HG03159 (cell line): Measurements from ENCODE around the gene TBATA.

ENCODE experiments used
- ATAC-seq: cut with Tn5 transposase; IDR thresholded peaks from one replicate; pipeline ENCODE4 v1.9.1; 2021; ENCODE audit warnings: mild to moderate bottlenecking, moderate library complexity; ENCODE audit not compliant: unreplicated experiment

TBATA gene

GRCh38 chr10:70809011-70809611 is 23.9 kb upstream of the TBATA start:
- no peak for ATAC-seq

GRCh38 chr10:70807556-70807955 is 22.4 kb upstream of the TBATA start:
- no peak for ATAC-seq

GRCh38 chr10:70806841-70807240 is 21.7 kb upstream of the TBATA start:
- no peak for ATAC-seq

- no peak for ATAC-seq
Observed at GRCh38 chr10:70805619-70806215, 20.5 kb upstream of the TBATA start.

- ATAC-seq = no peak
Observed at GRCh38 chr10:70804421-70804808, 19.2 kb upstream of the TBATA start.

GRCh38 chr10:70803775-70804420 is 18.7 kb upstream of the TBATA start:
- ATAC-seq = no peak

GRCh38 chr10:70801854-70802253 is 16.7 kb upstream of the TBATA start:
- no peak for ATAC-seq

GRCh38 chr10:70799124-70799523 is 13.9 kb upstream of the TBATA start:
- ATAC-seq = no peak

- no peak for ATAC-seq
Observed at GRCh38 chr10:70797840-70798239, 12.7 kb upstream of the TBATA start.

GRCh38 chr10:70795613-70796012 is 10.4 kb upstream of the TBATA start:
- ATAC-seq = no peak

- no peak for ATAC-seq
Observed at GRCh38 chr10:70791386-70792039, 6.3 kb upstream of the TBATA start.

GRCh38 chr10:70786799-70787415 is 1.7 kb upstream of the TBATA start:
- no peak for ATAC-seq

- ATAC-seq = no peak
Observed at GRCh38 chr10:70784471-70784870, 706 bp downstream of the TBATA start.

- no peak for ATAC-seq
Observed at GRCh38 chr10:70784016-70784415, 1.2 kb downstream of the TBATA start.

GRCh38 chr10:70782746-70783680 is 2.2 kb downstream of the TBATA start:
- no peak for ATAC-seq

GRCh38 chr10:70782086-70782745 is 3.0 kb downstream of the TBATA start:
- no peak for ATAC-seq

- ATAC-seq = no peak
Observed at GRCh38 chr10:70781461-70782051, 3.6 kb downstream of the TBATA start.

GRCh38 chr10:70780772-70781171 is 4.4 kb downstream of the TBATA start:
- ATAC-seq = no peak

GRCh38 chr10:70780370-70780760 is 4.8 kb downstream of the TBATA start:
- ATAC-seq = no peak
